HepG2 (cell line): ENCODE measurements around the gene TSC22D2.

Experiments
- ATF7 ChIP-seq, 2 experiments: fragments of 450-650 bp in 1 of 2; sonication (generic) in 1 of 2; formaldehyde crosslinking in 1 of 2; IDR thresholded peaks; 2 replicates each; pipeline versions ENCODE4 v1.4.0 to v1.6.1; 2016 to 2020; ENCODE audit warnings: antibody characterized with exemption in 1 of 2, mild to moderate bottlenecking in 1 of 2, missing genetic modification reagents in 1 of 2
- BHLHE40 ChIP-seq: IDR thresholded peaks from 2 replicates; pipeline ENCODE4 v1.6.1; 2011; ENCODE audit warnings: low read length, improper control_type of control experiment
- CHCHD3 ChIP-seq: sonication (generic); formaldehyde crosslinking; IDR thresholded peaks from 2 replicates; pipeline ENCODE4 v1.8.0; 2022; ENCODE audit warnings: mild to moderate bottlenecking, missing genetic modification reagents, moderate library complexity
- EP300 ChIP-seq, 3 experiments: sonication (generic) in 1 of 3; formaldehyde crosslinking in 1 of 3; IDR thresholded peaks; 2 replicates each; pipeline versions ENCODE4 v1.5.1 to v1.6.1; 2011 to 2020; ENCODE audit warnings: low read depth in 2 of 3, low read length in 2 of 3, borderline replicate concordance in 1 of 3, improper control_type of control experiment in 1 of 3, mild to moderate bottlenecking in 1 of 3, missing genetic modification reagents in 1 of 3, moderate library complexity in 1 of 3
- JUND ChIP-seq: sonication (generic); formaldehyde crosslinking; IDR thresholded peaks from 2 replicates; pipeline ENCODE4 v1.8.0; 2022; ENCODE audit warnings: mild to moderate bottlenecking, missing genetic modification reagents
- RAD21 ChIP-seq: fragments of 450-650 bp; formaldehyde crosslinking; IDR thresholded peaks from 2 replicates; pipeline ENCODE4 v1.5.0; 2020; ENCODE audit warnings: mild to moderate bottlenecking
- RELA ChIP-seq: sonication (generic); formaldehyde crosslinking; IDR thresholded peaks from 2 replicates; pipeline ENCODE4 v1.4.0; 2020; ENCODE audit warnings: missing genetic modification reagents
- SP140L ChIP-seq: sonication (generic); formaldehyde crosslinking; IDR thresholded peaks from 2 replicates; pipeline ENCODE4 v1.4.0; 2020; ENCODE audit warnings: missing genetic modification reagents, borderline replicate concordance
- SRSF1 ChIP-seq: fragments of 200-400 bp; formaldehyde crosslinking; optimal IDR thresholded peaks from 2 replicates; pipeline ENCODE3; 2017; ENCODE audit warnings: mild to moderate bottlenecking, low read depth, low read length, moderate library complexity
- TAF1 ChIP-seq: sonication (generic); formaldehyde crosslinking; IDR thresholded peaks from 2 replicates; pipeline ENCODE4 v1.4.0; 2020; ENCODE audit warnings: missing genetic modification reagents
- ZBTB7A ChIP-seq: sonication (generic); formaldehyde crosslinking; IDR thresholded peaks from 2 replicates; pipeline ENCODE4 v1.8.0; 2022; ENCODE audit warnings: mild to moderate bottlenecking, missing genetic modification reagents
- ZNF777 ChIP-seq: sonication (generic); formaldehyde crosslinking; IDR thresholded peaks from 2 replicates; pipeline ENCODE4 v1.4.0; 2020; ENCODE audit warnings: missing genetic modification reagents

DNA sequence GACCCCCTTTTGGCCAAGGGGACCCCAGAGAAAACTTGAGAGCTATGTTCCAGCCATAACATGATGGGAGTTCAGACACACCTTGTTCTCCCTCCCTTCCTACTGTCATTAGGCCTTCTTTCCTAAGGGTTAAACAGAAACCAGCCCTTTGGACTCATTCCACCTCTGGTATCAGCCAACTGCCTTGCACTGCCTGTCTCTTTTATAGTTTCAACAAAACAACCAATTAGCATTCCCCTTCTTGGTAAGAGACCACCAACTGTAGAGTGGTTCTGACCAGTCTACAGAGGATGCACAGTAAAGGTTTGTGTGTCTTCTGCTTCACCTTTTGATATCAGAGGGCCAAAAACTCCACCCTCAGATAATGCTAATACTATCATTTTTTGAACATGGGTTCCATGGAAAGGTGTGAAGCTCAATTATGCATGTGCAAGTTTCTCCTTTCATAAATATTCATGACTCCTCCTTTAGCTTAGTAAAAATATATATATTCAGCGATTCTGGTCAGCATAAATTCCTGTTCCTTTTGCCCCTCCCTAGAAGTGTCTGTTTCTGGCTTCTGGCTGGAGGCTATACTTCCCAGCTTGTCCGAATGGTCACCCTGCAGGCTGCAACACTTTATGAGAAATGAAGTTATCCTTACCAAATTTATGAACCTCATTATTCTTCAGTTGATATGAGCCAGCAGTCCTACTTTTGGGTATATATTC lies 82.3 kb downstream of the TSC22D2 start:
- TF ChIP-seq ZNF777: no peak
- no peak for TF ChIP-seq SP140L (CRISPR knock-in tag)
- TF ChIP-seq RAD21 (CRISPR knock-in tag): no peak
- no peak for TF ChIP-seq RELA (CRISPR knock-in tag)
- TF ChIP-seq ZBTB7A: no peak
- TF ChIP-seq EP300 (IDR thresholded peaks at IDR 0.05; ENCODE audit: low read depth in 2 of 2, low read length in 2 of 2): no peak
- no peak for TF ChIP-seq EP300 (CRISPR knock-in tag; IDR thresholded peaks at IDR 0.05; ENCODE audit: borderline replicate concordance)
- no peak for TF ChIP-seq SRSF1
- no peak for TF ChIP-seq CHCHD3
- no peak for TF ChIP-seq ATF7 (IDR thresholded peaks at IDR 0.05)
- no peak for TF ChIP-seq ATF7 (CRISPR knock-in tag; IDR thresholded peaks at IDR 0.05)
- TF ChIP-seq TAF1 (CRISPR knock-in tag): no peak
- TF ChIP-seq BHLHE40: no peak
- no peak for TF ChIP-seq JUND (CRISPR knock-in tag)
